MM.1S (cell line): ENCODE measurements around the gene CCT8.
A peak's percentile ranks its signal among the peaks of the same experiment; 100 is the strongest.

ENCODE experiments used
- DNase-seq: peaks from one replicate; pipeline ENCODE4 v3.0.0-alpha.2; 2015
- H2AFZ ChIP-seq: fragments of 300-600 bp; sonication (generic); 2 replicates; pipeline ENCODE4 v1.6.0; 2016; ENCODE audit warnings: antibody characterized with exemption, low read length
- H3F3A ChIP-seq: fragments of 300-600 bp; sonication (generic); 2 replicates; pipeline ENCODE4 v1.6.1; 2016; ENCODE audit warnings: mild to moderate bottlenecking, antibody characterized with exemption, low read length, moderate library complexity, mixed read lengths; ENCODE audit not compliant: insufficient read depth
- H3K27ac ChIP-seq: fragments of 300-600 bp; sonication (generic); 2 replicates; pipeline ENCODE4 v1.5.1; 2016; ENCODE audit warnings: mild to moderate bottlenecking, low read length
- H3K27me3 ChIP-seq: fragments of 300-600 bp; sonication (generic); replicated peaks from 2 replicates; pipeline ENCODE4 v1.6.0; 2016; ENCODE audit warnings: low read length; ENCODE audit not compliant: insufficient read depth
- H3K36me3 ChIP-seq: fragments of 300-600 bp; sonication (generic); replicated peaks from 2 replicates; pipeline ENCODE4 v1.6.1; 2016; ENCODE audit warnings: mild to moderate bottlenecking, low read length, mixed read lengths; ENCODE audit not compliant: insufficient read depth
- H3K4me1 ChIP-seq: fragments of 300-600 bp; sonication (generic); 2 replicates; pipeline ENCODE4 v1.6.1; 2016; ENCODE audit warnings: low read length, mixed read lengths
- H3K4me2 ChIP-seq: fragments of 300-600 bp; sonication (generic); 2 replicates; pipeline ENCODE4 v1.6.0; 2016; ENCODE audit warnings: low read depth, low read length
- H3K4me3 ChIP-seq: fragments of 300-600 bp; sonication (generic); 2 replicates; pipeline ENCODE4 v1.5.1; 2016; ENCODE audit warnings: low read length, mixed read lengths
- H3K79me2 ChIP-seq: fragments of 300-600 bp; sonication (generic); 2 replicates; pipeline ENCODE4 v1.6.1; 2016; ENCODE audit warnings: mixed run types, low read length, mixed read lengths
- H3K9ac ChIP-seq: fragments of 300-600 bp; sonication (generic); 2 replicates; pipeline ENCODE4 v1.6.1; 2016; ENCODE audit warnings: low read length, mixed read lengths
- H3K9me2 ChIP-seq: fragments of 300-600 bp; sonication (generic); replicated peaks from 2 replicates; pipeline ENCODE4 v1.6.1; 2016; ENCODE audit warnings: mild to moderate bottlenecking, low read length, mixed read lengths; ENCODE audit not compliant: insufficient read depth
- H3K9me3 ChIP-seq: fragments of 300-600 bp; sonication (generic); replicated peaks from 2 replicates; pipeline ENCODE4 v1.6.1; 2016; ENCODE audit warnings: mild to moderate bottlenecking, low read length, mixed read lengths; ENCODE audit not compliant: insufficient read depth
- H4K20me1 ChIP-seq: fragments of 300-600 bp; sonication (generic); 2 replicates; pipeline ENCODE4 v1.6.1; 2016; ENCODE audit warnings: mild to moderate bottlenecking, low read length, moderate library complexity, mixed read lengths; ENCODE audit not compliant: insufficient read depth
- CTCF ChIP-seq: fragments of 300-600 bp; sonication (generic); IDR thresholded peaks from 2 replicates; pipeline ENCODE4 v1.5.1; 2016; ENCODE audit warnings: antibody characterized with exemption, low read length, mixed read lengths
- EZH2 ChIP-seq: fragments of 300-600 bp; sonication (generic); optimal IDR thresholded peaks from 2 replicates; pipeline ENCODE3; 2017; ENCODE audit warnings: low read depth, mild to moderate bottlenecking, antibody characterized with exemption, low read length, mixed read lengths
- EZH2phosphoT487 ChIP-seq: fragments of 300-600 bp; sonication (generic); IDR thresholded peaks from 2 replicates; pipeline ENCODE4 v1.6.1; 2018; ENCODE audit warnings: antibody characterized with exemption, low read length

CCT8 gene

GRCh38 chr21:29030909-29031308 is 42.5 kb downstream of the CCT8 start:
- Histone ChIP-seq H3K27me3 (no peaks in the 10 kb centered on the region), H3F3A (no peaks in the 10 kb centered on the region), H3K9me2 (no peaks in the 10 kb centered on the region), H3K9me3 (no peaks in the 10 kb centered on the region), H3K36me3 (peaks cover 9% of the 10 kb centered on the region), H3K9ac (no peak overlapping the region), H3K27ac (no peak overlapping the region), H3K4me2 (no peak overlapping the region), H2AFZ (no peak overlapping the region), H3K79me2 (peaks cover 69% of the 10 kb centered on the region), H3K4me3 (no peak overlapping the region), H3K4me1 (0 out of 2 replicates have a peak, but pooled peaks cover under 1% of the 10 kb centered on the region), H4K20me1 (no peaks in the 10 kb centered on the region; the same call in 1 of the 2 replicates)
- DNase-seq = no peak
- TF ChIP-seq CTCF = no peak
- TF ChIP-seq EZH2phosphoT487 = no peak
- no peak for TF ChIP-seq EZH2

GRCh38 chr21:29029524-29029923 is 43.9 kb downstream of the CCT8 start:
- peaks cover 6% of the 10 kb centered on the region for H3K36me3 ChIP-seq
- peaks cover 6% of the 10 kb centered on the region; the same call in 1 of the 2 replicates for H3K4me1 ChIP-seq
- no peaks in the 10 kb centered on the region for H3K27me3 ChIP-seq
- H4K20me1 ChIP-seq = no peaks in the 10 kb centered on the region; the same call in 1 of the 2 replicates
- H3K9me2 ChIP-seq = no peaks in the 10 kb centered on the region
- TF ChIP-seq EZH2 = no peak
- no peak for DNase-seq
- H3K9ac ChIP-seq = no peak overlapping the region
- no peak overlapping the region for H2AFZ ChIP-seq
- no peaks in the 10 kb centered on the region for H3F3A ChIP-seq
- no peak overlapping the region for H3K4me2 ChIP-seq
- no peak overlapping the region for H3K27ac ChIP-seq
- no peak overlapping the region for H3K4me3 ChIP-seq
- H3K9me3 ChIP-seq = no peaks in the 10 kb centered on the region
- peaks cover 82% of the 10 kb centered on the region for H3K79me2 ChIP-seq

GRCh38 chr21:29025328-29025713 is 48.1 kb downstream of the CCT8 start:
- Histone ChIP-seq H3K4me1 (peaks cover 6% of the 10 kb centered on the region; the same call in 1 of the 2 replicates), H4K20me1 (no peaks in the 10 kb centered on the region; the same call in 1 of the 2 replicates), H3K9ac (peak overlapping the region; percentile 95), H3K9me3 (no peaks in the 10 kb centered on the region), H3K79me2 (peaks cover 51% of the 10 kb centered on the region), H2AFZ (peak overlapping the region; percentile 82), H3K9me2 (no peaks in the 10 kb centered on the region), H3K27ac (peak overlapping the region; percentile 90; the same call in 1 of the 2 replicates), H3K4me2 (peak overlapping the region; percentile 88), H3K27me3 (no peaks in the 10 kb centered on the region), H3F3A (no peaks in the 10 kb centered on the region), H3K36me3 (no peaks in the 10 kb centered on the region; the same call in 1 of the 2 replicates), H3K4me3 (peak overlapping the region; percentile 89)
- no peak for DNase-seq
- TF ChIP-seq EZH2 (no peak), CTCF (no peak), EZH2phosphoT487 (no peak)
